IMR-90 (cell line): ENCODE measurements around the gene PPP3R2. TPM values are rescaled to one million over a fixed set of nuclear protein-coding genes. Genes with fewer than 3 reads are reported as not detected.

ENCODE experiments used
- ATAC-seq: fragments of 200-7000 bp; cut with Tn5 transposase; 2 replicates; pipeline ENCODE4 v1.9.1; 2020; ENCODE audit warnings: low read depth, mild to moderate bottlenecking, moderate library complexity
- BruUV-seq: library from RNA; stranded (reverse); fragments of 400-500 nt; replicated peaks from 2 replicates; lab custom pipeline; 2021; lab: Mats Ljungman, UMichigan
- CTCF ChIA-PET: fragments of 300-600 bp; formaldehyde crosslinking; extraction: SDS; loops from one replicate; lab custom pipeline; 2021; ENCODE audit warnings: antibody characterized with exemption; lab: Yijun Ruan, JAX
- POLR2A ChIA-PET: fragments of 300-600 bp; sonication (Branson Sonifier 250); formaldehyde crosslinking; loops from one replicate; lab custom pipeline; 2022; ENCODE audit warnings: antibody characterized with exemption; ENCODE audit not compliant: unreplicated experiment; lab: Charles Lee
- DNase-seq: peaks from one replicate; pipeline ENCODE4 v3.0.0; 2013
- H2AFZ ChIP-seq: replicated peaks from 2 replicates; pipeline ENCODE3; 2013; ENCODE audit warnings: low read length, mild to moderate bottlenecking; ENCODE audit not compliant: poor library complexity
- H2AK5ac ChIP-seq: 2 replicates; pipeline ENCODE4 v1.6.1; 2013; ENCODE audit warnings: low read depth, low read length, inconsistent platforms
- H2AK9ac ChIP-seq: replicated peaks from 2 replicates; pipeline ENCODE3; 2013; ENCODE audit warnings: mild to moderate bottlenecking, low read depth, low read length, moderate library complexity; ENCODE audit not compliant: poor library complexity
- H2BK120ac ChIP-seq: 2 replicates; pipeline ENCODE4 v1.6.1; 2013; ENCODE audit warnings: low read depth, low read length, inconsistent platforms
- H2BK15ac ChIP-seq: 3 replicates; pipeline ENCODE4 v1.6.1; 2013; ENCODE audit warnings: low read depth, low read length, inconsistent platforms
- H2BK20ac ChIP-seq: 2 replicates; pipeline ENCODE4 v1.6.1; 2013; ENCODE audit warnings: low read depth, mild to moderate bottlenecking, inconsistent platforms, low read length, moderate library complexity
- H2BK5ac ChIP-seq: 2 replicates; pipeline ENCODE4 v1.6.1; 2013; ENCODE audit warnings: mild to moderate bottlenecking, low read depth, low read length, inconsistent platforms; ENCODE audit not compliant: poor library complexity, severe bottlenecking
- H3K14ac ChIP-seq: replicated peaks from 2 replicates; pipeline ENCODE4 v1.6.1; 2013; ENCODE audit warnings: low read depth, low read length, inconsistent platforms
- H3K18ac ChIP-seq: 2 replicates; pipeline ENCODE4 v1.6.1; 2013; ENCODE audit warnings: low read depth, low read length, control low read depth
- H3K23ac ChIP-seq: 2 replicates; pipeline ENCODE4 v1.6.1; 2013; ENCODE audit warnings: low read depth, low read length, inconsistent platforms
- H3K27ac ChIP-seq: 2 replicates; pipeline ENCODE4 v1.5.1; 2013; ENCODE audit warnings: mild to moderate bottlenecking, control low read depth, low read length; ENCODE audit not compliant: insufficient read depth
- H3K27me3 ChIP-seq: 2 replicates; pipeline ENCODE4 v1.6.1; 2013; ENCODE audit warnings: low read length; ENCODE audit not compliant: control insufficient read depth, insufficient read depth
- H3K36me3 ChIP-seq: 2 replicates; pipeline ENCODE4 v1.6.1; 2013; ENCODE audit warnings: low read length, mixed read lengths; ENCODE audit not compliant: control insufficient read depth, insufficient read depth
- H3K4ac ChIP-seq: 2 replicates; pipeline ENCODE4 v1.6.1; 2013; ENCODE audit warnings: low read depth, low read length, inconsistent platforms
- H3K4me1 ChIP-seq: 2 replicates; pipeline ENCODE4 v1.6.1; 2013; ENCODE audit warnings: low read length, mixed read lengths; ENCODE audit not compliant: control insufficient read depth, insufficient read depth
- H3K4me2 ChIP-seq: 2 replicates; pipeline ENCODE4 v1.6.1; 2013; ENCODE audit warnings: low read depth, mild to moderate bottlenecking, control low read depth, low read length, moderate library complexity
- H3K4me3 ChIP-seq: 2 replicates; pipeline ENCODE4 v1.5.1; 2013; ENCODE audit warnings: low read depth, mild to moderate bottlenecking, control low read depth, low read length, moderate library complexity; ENCODE audit not compliant: insufficient read depth
- H3K56ac ChIP-seq: 2 replicates; pipeline ENCODE4 v1.6.1; 2013; ENCODE audit warnings: low read length, inconsistent platforms; ENCODE audit not compliant: insufficient read depth; ENCODE audit errors: extremely low read depth
- H3K79me1 ChIP-seq, 2 experiments: 2 replicates each; pipeline ENCODE4 v1.6.1; 2013; ENCODE audit warnings: low read length in 2 of 2, inconsistent platforms in 1 of 2, low read depth in 1 of 2
- H3K9ac ChIP-seq: 2 replicates; pipeline ENCODE4 v1.6.1; 2013; ENCODE audit warnings: low read depth, low read length, control low read depth
- H3K9me1 ChIP-seq: 2 replicates; pipeline ENCODE4 v1.6.1; 2013; ENCODE audit warnings: low read length, inconsistent platforms; ENCODE audit not compliant: insufficient read depth
- H3K9me3 ChIP-seq: 2 replicates; pipeline ENCODE4 v1.6.1; 2013; ENCODE audit warnings: low read length; ENCODE audit not compliant: control insufficient read depth, insufficient read depth
- H4K20me1 ChIP-seq: 2 replicates; pipeline ENCODE4 v1.6.1; 2013; ENCODE audit warnings: low read length, inconsistent platforms; ENCODE audit not compliant: insufficient read depth
- H4K5ac ChIP-seq: 2 replicates; pipeline ENCODE4 v1.6.1; 2013; ENCODE audit warnings: mild to moderate bottlenecking, low read depth, low read length, control low read depth
- H4K8ac ChIP-seq, 2 experiments: 2 replicates each; pipeline ENCODE4 v1.6.1; 2013; ENCODE audit warnings: low read depth in 2 of 2, low read length in 2 of 2, control low read depth in 1 of 2, inconsistent platforms in 1 of 2
- H4K91ac ChIP-seq: 2 replicates; pipeline ENCODE4 v1.6.1; 2013; ENCODE audit warnings: low read depth, low read length, inconsistent platforms; ENCODE audit not compliant: insufficient read depth
- CEBPB ChIP-seq: IDR thresholded peaks from 2 replicates; pipeline ENCODE4 v1.6.1; 2012; ENCODE audit warnings: low read depth, low read length, improper control_type of control experiment
- CHD1 ChIP-seq: IDR thresholded peaks from 2 replicates; pipeline ENCODE4 v1.6.1; 2012; ENCODE audit warnings: low read depth, low read length, improper control_type of control experiment
- CTCF ChIP-seq: conservative IDR thresholded peaks from 2 replicates; pipeline ENCODE4 v1.5.1; 2012; ENCODE audit warnings: mild to moderate bottlenecking, low read depth, low read length, improper control_type of control experiment
- ELK1 ChIP-seq: fragments of 150-350 bp; IDR thresholded peaks from 2 replicates; pipeline ENCODE4 v1.6.1; 2016; ENCODE audit warnings: low read depth, mild to moderate bottlenecking, low read length, moderate library complexity, borderline replicate concordance
- FOS ChIP-seq: fragments of 150-350 bp; IDR thresholded peaks from 2 replicates; pipeline ENCODE4 v1.6.1; 2016; ENCODE audit warnings: low read depth, low read length
- MAZ ChIP-seq: IDR thresholded peaks from 2 replicates; pipeline ENCODE4 v1.6.1; 2012; ENCODE audit warnings: low read depth, mild to moderate bottlenecking, low read length, improper control_type of control experiment, moderate library complexity, borderline replicate concordance
- MXI1 ChIP-seq: IDR thresholded peaks from 2 replicates; pipeline ENCODE4 v1.6.1; 2012; ENCODE audit warnings: low read depth, mild to moderate bottlenecking, low read length, moderate library complexity, borderline replicate concordance
- NFE2L2 ChIP-seq: fragments of 150-350 bp; IDR thresholded peaks from 2 replicates; pipeline ENCODE4 v1.6.1; 2016; ENCODE audit warnings: low read depth, mild to moderate bottlenecking, low read length
- RCOR1 ChIP-seq: IDR thresholded peaks from 2 replicates; pipeline ENCODE4 v1.6.1; 2012; ENCODE audit warnings: mild to moderate bottlenecking, low read length, improper control_type of control experiment; ENCODE audit not compliant: insufficient replicate concordance
- WGBS, 2 experiments: methylation state at CpG; one replicate each; pipeline versions ENCODE4 v1.1.5 to v1.1.7; 2013; ENCODE audit warnings: missing lambda C conversion rate in 2 of 2; ENCODE audit not compliant: insufficient read length in 1 of 2; ENCODE audit errors: extremely low coverage in 2 of 2; 5-methylcytosine and 5-hydroxymethylcytosine counted together
- dilution Hi-C: fragments of 300-500 bp; cut with HindIII; formaldehyde crosslinking; loops from one replicate; pipeline ENCODE4 v1.14.3; 2018; ENCODE audit warnings: low sequenced_read_pairs; ENCODE audit not compliant: unreplicated experiment
- in situ Hi-C: fragments of 300-500 bp; cut with MboI; formaldehyde crosslinking; loops from 3 replicates; pipeline ENCODE4 v1.14.3; 2019; ENCODE audit warnings: low sequenced_read_pairs, inconsistent platforms, mixed read lengths
- intact Hi-C: fragments of 100-400 bp; cut with micrococcal nuclease; formaldehyde crosslinking; loops from 2 replicates; pipeline ENCODE4 v1.10.0; 2022
- polyA plus RNA-seq, 3 experiments: library from polyadenylated mRNA; depleted of rRNA; stranded (reverse); fragments of >200 nt; gene quantifications; 2 replicates each; pipeline ENCODE4 v1.2.3, GENCODE V29; 2012; ENCODE audit warnings: low replicate concordance in 1 of 3
- total RNA-seq: library from RNA; depleted of rRNA; stranded (reverse); fragments of >200 nt; gene quantifications from 2 replicates; pipeline ENCODE4 v1.2.3, GENCODE V29; 2012

PPP3R2 gene
- total and polyA plus RNA-seq, 2 of the 4 experiments (the other 2 are of a cell fraction), result not detected

- no peak for TF ChIP-seq ELK1
- TF ChIP-seq CEBPB, result no peak
These were observed 30.5 kb downstream of the PPP3R2 start (continued) for GRCh38 chr9:101564252-101564651.

GRCh38 chr9:101562966-101563365, 31.8 kb downstream of the PPP3R2 start:
- Histone ChIP-seq H4K8ac (no peak overlapping the region), H3K23ac (no peak overlapping the region), H2AK9ac (no peak overlapping the region), H3K27me3 (no peaks in the 10 kb centered on the region), H3K27ac (no peak overlapping the region), H4K91ac (no peak overlapping the region), H2AFZ (no peak overlapping the region), H2BK120ac (no peak overlapping the region), H3K9me3 (no peaks in the 10 kb centered on the region), H3K4me3 (no peak overlapping the region), H2BK15ac (no peak overlapping the region), H4K20me1 (no peaks in the 10 kb centered on the region), H2BK20ac (no peak overlapping the region), H3K9ac (no peak overlapping the region), H3K56ac (no peak overlapping the region), H3K4me2 (no peak overlapping the region), H3K36me3 (peaks cover 15% of the 10 kb centered on the region), H3K9me1 (no peaks in the 10 kb centered on the region), H3K18ac (no peak overlapping the region), H3K4ac (no peak overlapping the region), H4K5ac (no peak overlapping the region), H3K4me1 (no peaks in the 10 kb centered on the region), H2BK5ac (no peak overlapping the region), H3K14ac (no peak overlapping the region), H2AK5ac (no peak overlapping the region), H3K79me1 (no peaks in the 10 kb centered on the region; a peak in 1 of 4 replicates)
- no TSS peak for BruUV-seq
- intact Hi-C loops, result no loop called here
- ATAC-seq (no peak), DNase-seq (no peak)
- TF ChIP-seq CTCF (no peak), CHD1 (no peak), RCOR1 (no peak), CEBPB (no peak), NFE2L2 (no peak), FOS (no peak), MAZ (no peak), MXI1 (no peak)
- dilution Hi-C loops, result no loop called here
- no CpG with 5 or more reads among the region's 1 CpG for whole genome bisulfite sequencing, 2 experiments
- ChIA-PET POLR2A (no interaction called here), CTCF (interaction anchor here (1.2 kb wide), 1 partner anchor 14 kb away, joined by 3 read pairs; no protein-coding TSS in a partner anchor)
- in situ Hi-C loops, result no loop called here
